HepG2 (cell line): ENCODE data around the gene NLRC5.

Experiments
- ATRX ChIP-seq: sonication (generic); formaldehyde crosslinking; IDR thresholded peaks from 2 replicates; pipeline ENCODE4 v1.4.0; 2020; ENCODE audit warnings: missing genetic modification reagents, borderline replicate concordance
- FOXK2 ChIP-seq: fragments of 450-650 bp; IDR thresholded peaks from 2 replicates; pipeline ENCODE4 v1.6.1; 2016
- NFIC ChIP-seq: IDR thresholded peaks from 2 replicates; pipeline ENCODE4 v1.6.1; 2012; ENCODE audit warnings: mild to moderate bottlenecking, low read length, inconsistent platforms
- NONO ChIP-seq, 2 experiments: fragments of 450-650 bp in 1 of 2; sonication (generic) in 1 of 2; formaldehyde crosslinking in 1 of 2; IDR thresholded peaks in 1 of 2; conservative IDR thresholded peaks in 1 of 2; 2 replicates each; pipeline versions ENCODE4 v1.6.1 to v1.8.0; 2017 to 2022; ENCODE audit warnings: mild to moderate bottlenecking in 1 of 2, missing genetic modification reagents in 1 of 2, moderate library complexity in 1 of 2
- SIN3A ChIP-seq: IDR thresholded peaks from 2 replicates; pipeline ENCODE4 v1.6.1; 2011; ENCODE audit warnings: low read depth, mild to moderate bottlenecking, control low read depth, low read length, borderline replicate concordance
- ZFP36 ChIP-seq: fragments of 150-350 bp; IDR thresholded peaks from 2 replicates; pipeline ENCODE4 v1.6.1; 2018; ENCODE audit warnings: borderline replicate concordance, low read length, low read depth; ENCODE audit not compliant: partially characterized antibody
- ZNF121 ChIP-seq: sonication (generic); formaldehyde crosslinking; IDR thresholded peaks from 2 replicates; pipeline ENCODE4 v1.5.0; 2020; ENCODE audit warnings: mild to moderate bottlenecking, missing genetic modification reagents
- ZNF234 ChIP-seq: sonication (generic); formaldehyde crosslinking; conservative IDR thresholded peaks from 2 replicates; pipeline ENCODE4 v1.5.1; 2020; ENCODE audit warnings: mild to moderate bottlenecking, missing genetic modification reagents
- ZNF557 ChIP-seq: sonication (generic); formaldehyde crosslinking; IDR thresholded peaks from 2 replicates; pipeline ENCODE4 v1.4.0; 2020; ENCODE audit warnings: missing genetic modification reagents
- TF ChIP-seq, protein P1 (sequence below): sonication (generic); formaldehyde crosslinking; IDR thresholded peaks from 2 replicates; pipeline ENCODE4 v1.5.0; 2020; ENCODE audit warnings: mild to moderate bottlenecking, missing genetic modification reagents, moderate library complexity
- TF ChIP-seq, protein P2 (sequence below): sonication (generic); formaldehyde crosslinking; IDR thresholded peaks from 2 replicates; pipeline ENCODE4 v1.4.0; 2020; ENCODE audit warnings: mild to moderate bottlenecking, missing genetic modification reagents, borderline replicate concordance
- TF ChIP-seq, protein P3 (sequence below): sonication (generic); formaldehyde crosslinking; IDR thresholded peaks from 2 replicates; pipeline ENCODE4 v1.8.1; 2023; ENCODE audit warnings: mild to moderate bottlenecking, missing genetic modification reagents
- TF ChIP-seq, protein P4 (sequence below): sonication (generic); formaldehyde crosslinking; IDR thresholded peaks from 2 replicates; pipeline ENCODE4 v1.8.1; 2023; ENCODE audit warnings: missing genetic modification reagents, inconsistent platforms, borderline replicate concordance
- TF ChIP-seq, protein P5 (sequence below): sonication (generic); formaldehyde crosslinking; IDR thresholded peaks from 2 replicates; pipeline ENCODE4 v1.4.0; 2020; ENCODE audit warnings: mild to moderate bottlenecking, missing genetic modification reagents

DNA sequence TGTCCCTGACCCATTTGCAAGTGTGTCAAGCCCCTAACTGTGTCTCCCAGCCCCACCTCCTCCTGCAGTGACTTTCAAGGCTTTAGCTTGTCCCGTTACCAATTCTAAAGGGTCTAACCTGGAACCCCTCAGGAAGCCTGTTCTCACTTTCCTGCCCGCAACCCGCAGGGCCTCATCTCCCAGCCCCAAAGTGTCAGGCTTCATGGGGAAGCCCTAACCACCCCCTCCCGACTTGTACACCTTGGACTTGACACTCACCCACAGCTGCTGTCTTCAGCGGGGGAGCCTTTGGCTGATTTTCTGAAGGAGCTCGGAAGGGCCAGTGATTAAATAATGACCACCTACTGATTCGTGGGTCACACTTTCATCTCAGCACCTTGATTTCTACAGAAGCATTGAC is 33.1 kb downstream of the NLRC5 start:
- TF ChIP-seq NONO (IDR thresholded peaks at IDR 0.05): no peak
- no peak for TF ChIP-seq NONO (CRISPR knock-in tag; conservative IDR thresholded peaks at IDR 0.05)
- TF ChIP-seq NFIC: no peak
- TF ChIP-seq, protein P1, sequence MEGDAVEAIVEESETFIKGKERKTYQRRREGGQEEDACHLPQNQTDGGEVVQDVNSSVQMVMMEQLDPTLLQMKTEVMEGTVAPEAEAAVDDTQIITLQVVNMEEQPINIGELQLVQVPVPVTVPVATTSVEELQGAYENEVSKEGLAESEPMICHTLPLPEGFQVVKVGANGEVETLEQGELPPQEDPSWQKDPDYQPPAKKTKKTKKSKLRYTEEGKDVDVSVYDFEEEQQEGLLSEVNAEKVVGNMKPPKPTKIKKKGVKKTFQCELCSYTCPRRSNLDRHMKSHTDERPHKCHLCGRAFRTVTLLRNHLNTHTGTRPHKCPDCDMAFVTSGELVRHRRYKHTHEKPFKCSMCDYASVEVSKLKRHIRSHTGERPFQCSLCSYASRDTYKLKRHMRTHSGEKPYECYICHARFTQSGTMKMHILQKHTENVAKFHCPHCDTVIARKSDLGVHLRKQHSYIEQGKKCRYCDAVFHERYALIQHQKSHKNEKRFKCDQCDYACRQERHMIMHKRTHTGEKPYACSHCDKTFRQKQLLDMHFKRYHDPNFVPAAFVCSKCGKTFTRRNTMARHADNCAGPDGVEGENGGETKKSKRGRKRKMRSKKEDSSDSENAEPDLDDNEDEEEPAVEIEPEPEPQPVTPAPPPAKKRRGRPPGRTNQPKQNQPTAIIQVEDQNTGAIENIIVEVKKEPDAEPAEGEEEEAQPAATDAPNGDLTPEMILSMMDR (CRISPR knock-in tag): no peak
- TF ChIP-seq, protein P2, sequence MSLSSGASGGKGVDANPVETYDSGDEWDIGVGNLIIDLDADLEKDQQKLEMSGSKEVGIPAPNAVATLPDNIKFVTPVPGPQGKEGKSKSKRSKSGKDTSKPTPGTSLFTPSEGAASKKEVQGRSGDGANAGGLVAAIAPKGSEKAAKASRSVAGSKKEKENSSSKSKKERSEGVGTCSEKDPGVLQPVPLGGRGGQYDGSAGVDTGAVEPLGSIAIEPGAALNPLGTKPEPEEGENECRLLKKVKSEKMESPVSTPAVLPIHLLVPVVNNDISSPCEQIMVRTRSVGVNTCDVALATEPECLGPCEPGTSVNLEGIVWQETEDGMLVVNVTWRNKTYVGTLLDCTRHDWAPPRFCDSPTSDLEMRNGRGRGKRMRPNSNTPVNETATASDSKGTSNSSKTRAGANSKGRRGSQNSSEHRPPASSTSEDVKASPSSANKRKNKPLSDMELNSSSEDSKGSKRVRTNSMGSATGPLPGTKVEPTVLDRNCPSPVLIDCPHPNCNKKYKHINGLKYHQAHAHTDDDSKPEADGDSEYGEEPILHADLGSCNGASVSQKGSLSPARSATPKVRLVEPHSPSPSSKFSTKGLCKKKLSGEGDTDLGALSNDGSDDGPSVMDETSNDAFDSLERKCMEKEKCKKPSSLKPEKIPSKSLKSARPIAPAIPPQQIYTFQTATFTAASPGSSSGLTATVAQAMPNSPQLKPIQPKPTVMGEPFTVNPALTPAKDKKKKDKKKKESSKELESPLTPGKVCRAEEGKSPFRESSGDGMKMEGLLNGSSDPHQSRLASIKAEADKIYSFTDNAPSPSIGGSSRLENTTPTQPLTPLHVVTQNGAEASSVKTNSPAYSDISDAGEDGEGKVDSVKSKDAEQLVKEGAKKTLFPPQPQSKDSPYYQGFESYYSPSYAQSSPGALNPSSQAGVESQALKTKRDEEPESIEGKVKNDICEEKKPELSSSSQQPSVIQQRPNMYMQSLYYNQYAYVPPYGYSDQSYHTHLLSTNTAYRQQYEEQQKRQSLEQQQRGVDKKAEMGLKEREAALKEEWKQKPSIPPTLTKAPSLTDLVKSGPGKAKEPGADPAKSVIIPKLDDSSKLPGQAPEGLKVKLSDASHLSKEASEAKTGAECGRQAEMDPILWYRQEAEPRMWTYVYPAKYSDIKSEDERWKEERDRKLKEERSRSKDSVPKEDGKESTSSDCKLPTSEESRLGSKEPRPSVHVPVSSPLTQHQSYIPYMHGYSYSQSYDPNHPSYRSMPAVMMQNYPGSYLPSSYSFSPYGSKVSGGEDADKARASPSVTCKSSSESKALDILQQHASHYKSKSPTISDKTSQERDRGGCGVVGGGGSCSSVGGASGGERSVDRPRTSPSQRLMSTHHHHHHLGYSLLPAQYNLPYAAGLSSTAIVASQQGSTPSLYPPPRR (CRISPR knock-in tag): no peak
- TF ChIP-seq, protein P3, sequence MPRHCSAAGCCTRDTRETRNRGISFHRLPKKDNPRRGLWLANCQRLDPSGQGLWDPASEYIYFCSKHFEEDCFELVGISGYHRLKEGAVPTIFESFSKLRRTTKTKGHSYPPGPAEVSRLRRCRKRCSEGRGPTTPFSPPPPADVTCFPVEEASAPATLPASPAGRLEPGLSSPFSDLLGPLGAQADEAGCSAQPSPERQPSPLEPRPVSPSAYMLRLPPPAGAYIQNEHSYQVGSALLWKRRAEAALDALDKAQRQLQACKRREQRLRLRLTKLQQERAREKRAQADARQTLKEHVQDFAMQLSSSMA (CRISPR knock-in tag): no peak
- TF ChIP-seq, protein P4, sequence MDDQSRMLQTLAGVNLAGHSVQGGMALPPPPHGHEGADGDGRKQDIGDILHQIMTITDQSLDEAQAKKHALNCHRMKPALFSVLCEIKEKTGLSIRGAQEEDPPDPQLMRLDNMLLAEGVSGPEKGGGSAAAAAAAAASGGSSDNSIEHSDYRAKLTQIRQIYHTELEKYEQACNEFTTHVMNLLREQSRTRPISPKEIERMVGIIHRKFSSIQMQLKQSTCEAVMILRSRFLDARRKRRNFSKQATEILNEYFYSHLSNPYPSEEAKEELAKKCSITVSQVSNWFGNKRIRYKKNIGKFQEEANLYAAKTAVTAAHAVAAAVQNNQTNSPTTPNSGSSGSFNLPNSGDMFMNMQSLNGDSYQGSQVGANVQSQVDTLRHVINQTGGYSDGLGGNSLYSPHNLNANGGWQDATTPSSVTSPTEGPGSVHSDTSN (CRISPR knock-in tag): no peak
- TF ChIP-seq SIN3A: no peak
- no peak for TF ChIP-seq ZFP36
- TF ChIP-seq, protein P5, sequence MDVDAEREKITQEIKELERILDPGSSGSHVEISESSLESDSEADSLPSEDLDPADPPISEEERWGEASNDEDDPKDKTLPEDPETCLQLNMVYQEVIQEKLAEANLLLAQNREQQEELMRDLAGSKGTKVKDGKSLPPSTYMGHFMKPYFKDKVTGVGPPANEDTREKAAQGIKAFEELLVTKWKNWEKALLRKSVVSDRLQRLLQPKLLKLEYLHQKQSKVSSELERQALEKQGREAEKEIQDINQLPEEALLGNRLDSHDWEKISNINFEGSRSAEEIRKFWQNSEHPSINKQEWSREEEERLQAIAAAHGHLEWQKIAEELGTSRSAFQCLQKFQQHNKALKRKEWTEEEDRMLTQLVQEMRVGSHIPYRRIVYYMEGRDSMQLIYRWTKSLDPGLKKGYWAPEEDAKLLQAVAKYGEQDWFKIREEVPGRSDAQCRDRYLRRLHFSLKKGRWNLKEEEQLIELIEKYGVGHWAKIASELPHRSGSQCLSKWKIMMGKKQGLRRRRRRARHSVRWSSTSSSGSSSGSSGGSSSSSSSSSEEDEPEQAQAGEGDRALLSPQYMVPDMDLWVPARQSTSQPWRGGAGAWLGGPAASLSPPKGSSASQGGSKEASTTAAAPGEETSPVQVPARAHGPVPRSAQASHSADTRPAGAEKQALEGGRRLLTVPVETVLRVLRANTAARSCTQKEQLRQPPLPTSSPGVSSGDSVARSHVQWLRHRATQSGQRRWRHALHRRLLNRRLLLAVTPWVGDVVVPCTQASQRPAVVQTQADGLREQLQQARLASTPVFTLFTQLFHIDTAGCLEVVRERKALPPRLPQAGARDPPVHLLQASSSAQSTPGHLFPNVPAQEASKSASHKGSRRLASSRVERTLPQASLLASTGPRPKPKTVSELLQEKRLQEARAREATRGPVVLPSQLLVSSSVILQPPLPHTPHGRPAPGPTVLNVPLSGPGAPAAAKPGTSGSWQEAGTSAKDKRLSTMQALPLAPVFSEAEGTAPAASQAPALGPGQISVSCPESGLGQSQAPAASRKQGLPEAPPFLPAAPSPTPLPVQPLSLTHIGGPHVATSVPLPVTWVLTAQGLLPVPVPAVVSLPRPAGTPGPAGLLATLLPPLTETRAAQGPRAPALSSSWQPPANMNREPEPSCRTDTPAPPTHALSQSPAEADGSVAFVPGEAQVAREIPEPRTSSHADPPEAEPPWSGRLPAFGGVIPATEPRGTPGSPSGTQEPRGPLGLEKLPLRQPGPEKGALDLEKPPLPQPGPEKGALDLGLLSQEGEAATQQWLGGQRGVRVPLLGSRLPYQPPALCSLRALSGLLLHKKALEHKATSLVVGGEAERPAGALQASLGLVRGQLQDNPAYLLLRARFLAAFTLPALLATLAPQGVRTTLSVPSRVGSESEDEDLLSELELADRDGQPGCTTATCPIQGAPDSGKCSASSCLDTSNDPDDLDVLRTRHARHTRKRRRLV (CRISPR knock-in tag): no peak
- TF ChIP-seq ZNF121 (CRISPR knock-in tag): no peak
- no peak for TF ChIP-seq FOXK2
- TF ChIP-seq ZNF557: no peak
- no peak for TF ChIP-seq ATRX (CRISPR knock-in tag)
- TF ChIP-seq ZNF234: no peak
